RPMI7951 (cell line): ENCODE results near the gene CCNL2. TPM values are rescaled to one million over a fixed set of nuclear protein-coding genes. Genes with fewer than 3 reads are reported as not detected.

Experiments used
- DNase-seq: peaks from one replicate; pipeline ENCODE4 v3.0.0-alpha.2; 2012; ENCODE audit warnings: low read depth
- total RNA-seq: library from RNA; depleted of rRNA; stranded (reverse); fragments of >200 nt; shearing (Covaris generic); gene quantifications from 2 replicates; pipeline ENCODE4 v1.2.3, GENCODE V29; 2014

Gene CCNL2
- total RNA-seq, 1 experiment from 2014 or later: 62.8 TPM

- DNase-seq: no peak
These were observed 42.9 kb downstream of the CCNL2 start for GRCh38 chr1:1356166-1356795.

- peak; percentile 44 for DNase-seq
These were observed 43.7 kb downstream of the CCNL2 start for GRCh38 chr1:1355416-1355815.

GRCh38 chr1:1354271-1355247, 44.6 kb downstream of the CCNL2 start:
- no peak for DNase-seq

- no peak for DNase-seq
These were observed 45.6 kb downstream of the CCNL2 start for GRCh38 chr1:1353389-1354151.

- no peak for DNase-seq
These were observed 46.2 kb downstream of the CCNL2 start for GRCh38 chr1:1352786-1353388.

GRCh38 chr1:1351511-1352427, 47.4 kb downstream of the CCNL2 start:
- DNase-seq: no peak

- DNase-seq: peak; percentile 56
These were observed 49.7 kb downstream of the CCNL2 start, which contains the start of gene DVL1 for GRCh38 chr1:1349256-1350012. DVL1 (minus strand) TSS chr1:1349418; CDS start chr1:1349065, 353 bp downstream.

GRCh38 chr1:1348420-1349255, 50.5 kb downstream of the CCNL2 start:
- DNase-seq: peak; percentile 33

GRCh38 chr1:1347663-1348419, 51.3 kb downstream of the CCNL2 start:
- DNase-seq: peak; percentile 41

GRCh38 chr1:1347026-1347595, 52.0 kb downstream of the CCNL2 start:
- DNase-seq: no peak

GRCh38 chr1:1346501-1346890, 52.6 kb downstream of the CCNL2 start:
- no peak for DNase-seq

- DNase-seq: no peak
These were observed 53.2 kb downstream of the CCNL2 start for GRCh38 chr1:1345860-1346500.

- peak; percentile 45 for DNase-seq
These were observed 53.8 kb downstream of the CCNL2 start for GRCh38 chr1:1345384-1345783.

- peak; percentile 80 for DNase-seq
These were observed 54.3 kb downstream of the CCNL2 start for GRCh38 chr1:1344655-1345361.

GRCh38 chr1:1343811-1344421, 55.2 kb downstream of the CCNL2 start:
- no peak for DNase-seq

- no peak for DNase-seq
These were observed 56.5 kb downstream of the CCNL2 start for GRCh38 chr1:1342584-1343115.
